H1 (cell line): ENCODE results near the gene CELF4. TPM values are rescaled to one million over a fixed set of nuclear protein-coding genes. Genes with fewer than 3 reads are reported as not detected.

Experiments
- CBX5 ChIP-seq: fragments of 300-800, 300-1000 bp; sonication (generic); IDR thresholded peaks from 2 replicates; pipeline ENCODE4 v1.7.1; 2016; ENCODE audit warnings: antibody characterized with exemption, low read length, low read depth
- CEBPB ChIP-seq: IDR thresholded peaks from 2 replicates; pipeline ENCODE4 v1.6.1; 2012; ENCODE audit warnings: low read depth, low read length
- CREB1 ChIP-seq: IDR thresholded peaks from 2 replicates; pipeline ENCODE4 v1.6.1; 2012; ENCODE audit warnings: inconsistent platforms
- GTF2F1 ChIP-seq: IDR thresholded peaks from 2 replicates; pipeline ENCODE4 v1.6.1; 2012; ENCODE audit warnings: low read depth, low read length, improper control_type of control experiment, borderline replicate concordance
- RXRA ChIP-seq: IDR thresholded peaks from 2 replicates; pipeline ENCODE4 v1.6.1; 2011; ENCODE audit warnings: low read depth, mild to moderate bottlenecking, low read length, moderate library complexity; ENCODE audit not compliant: insufficient read depth
- USF2 ChIP-seq: IDR thresholded peaks from 2 replicates; pipeline ENCODE4 v1.6.1; 2011; ENCODE audit warnings: low read length, improper control_type of control experiment
- polyA plus RNA-seq, 7 experiments: library from polyadenylated mRNA; depleted of rRNA in 3 of 7; stranded (reverse) in 5 of 7; unstranded in 2 of 7; fragments of >200 nt in 5 of 7; fragments of 200-250 nt in 2 of 7; gene quantifications; 1 replicate in 5 of 7; 2 replicates in 1 of 7; 4 replicates in 1 of 7; pipeline versions ENCODE4 v1.2.1 to v1.2.3, GENCODE V29; 2011 to 2013; ENCODE audit warnings: missing spikeins in 2 of 7, mixed read lengths in 2 of 7
- total RNA-seq: library from RNA; stranded (reverse); fragmentation: NEBNext Ultra II Directional; extraction: Animal tissue kit (Norgen Biotek cat#: 25700); gene quantifications from 2 replicates; pipeline ENCODE4 v1.2.1, GENCODE V29; 2021

The CELF4 gene
- total and polyA plus RNA-seq, 2 of the 8 experiments (the other 6 are each of a cell fraction or from before 2014, with no cell fraction given), result 1.6 to 3.4 TPM

- TF ChIP-seq GTF2F1 (no peak), CREB1 (no peak), USF2 (no peak), RXRA (no peak), CBX5 (no peak), CEBPB (no peak)
- TF ChIP-seq, all 59 proteins: peak for 2
These were observed 358.3 kb downstream of the CELF4 start (continued) for GRCh38 chr18:37207343-37207742.
